A673 (cell line): ENCODE results near the gene VWA1. TPM values are rescaled to one million over a fixed set of nuclear protein-coding genes. Genes with fewer than 3 reads are reported as not detected.
"Not testable (repeated sequence)": the region's sequence is repeated elsewhere in the genome, so short reads cannot be mapped to it uniquely, and the experiment has no call there.

Experiments
- BruUV-seq: library from RNA; stranded (reverse); fragments of 400-500 nt; replicated peaks from 2 replicates; lab custom pipeline; 2021; lab: Mats Ljungman, UMichigan
- CTCF ChIA-PET: fragments of 300-600 bp; sonication (Branson Sonifier 250); formaldehyde crosslinking; loops from one replicate; lab custom pipeline; 2022; ENCODE audit warnings: antibody characterized with exemption; lab: Charles Lee
- POLR2A ChIA-PET: fragments of 300-600 bp; sonication (Branson Sonifier 250); formaldehyde crosslinking; loops from one replicate; lab custom pipeline; 2022; ENCODE audit warnings: antibody characterized with exemption; ENCODE audit not compliant: low non-redundant PET; lab: Charles Lee
- DNase-seq: peaks from one replicate; pipeline ENCODE4 v3.0.0-alpha.2; 2015; ENCODE audit warnings: low spot score
- H3K27ac ChIP-seq: fragments of 200-600 bp; sonication (generic); 2 replicates; pipeline ENCODE4 v1.5.1; 2016; ENCODE audit warnings: mixed run types, low read depth, mild to moderate bottlenecking, mixed read lengths, antibody characterized with exemption, low read length; ENCODE audit not compliant: poor library complexity, severe bottlenecking
- H3K27me3 ChIP-seq: fragments of 200-600 bp; sonication (generic); replicated peaks from 2 replicates; pipeline ENCODE4 v1.6.1; 2017; ENCODE audit warnings: mixed run types, low read depth, mild to moderate bottlenecking, mixed read lengths, antibody characterized with exemption, low read length; ENCODE audit not compliant: insufficient read depth, poor library complexity
- H3K36me3 ChIP-seq: fragments of 200-600 bp; sonication (generic); 2 replicates; pipeline ENCODE4 v1.6.1; 2016; ENCODE audit warnings: mixed run types, mild to moderate bottlenecking, mixed read lengths, antibody characterized with exemption, low read length; ENCODE audit not compliant: insufficient read depth, poor library complexity, severe bottlenecking
- H3K4me1 ChIP-seq: fragments of 200-600 bp; sonication (generic); 2 replicates; pipeline ENCODE4 v1.6.1; 2017; ENCODE audit warnings: mixed run types, mild to moderate bottlenecking, mixed read lengths, antibody characterized with exemption, low read length; ENCODE audit not compliant: insufficient read depth, poor library complexity, severe bottlenecking
- H3K4me3 ChIP-seq: fragments of 200-600 bp; sonication (generic); 2 replicates; pipeline ENCODE4 v1.5.1; 2016; ENCODE audit warnings: low read depth, mixed run types, mild to moderate bottlenecking, mixed read lengths, low read length; ENCODE audit not compliant: poor library complexity, severe bottlenecking
- H3K9me3 ChIP-seq: fragments of 200-600 bp; sonication (generic); 2 replicates; pipeline ENCODE4 v1.6.1; 2016; ENCODE audit warnings: mixed run types, low read depth, mild to moderate bottlenecking, mixed read lengths, antibody characterized with exemption, low read length; ENCODE audit not compliant: poor library complexity, severe bottlenecking
- CTCF ChIP-seq: fragments of 300-800, 200-600 bp; sonication (generic); conservative IDR thresholded peaks from 2 replicates; pipeline ENCODE4 v1.5.1; 2017; ENCODE audit warnings: low read depth, mild to moderate bottlenecking, antibody characterized with exemption, low read length, moderate library complexity, mixed read lengths
- EZH2 ChIP-seq: fragments of 200-600 bp; sonication (generic); IDR thresholded peaks from 2 replicates; pipeline ENCODE4 v1.6.1; 2017; ENCODE audit warnings: borderline replicate concordance, low read depth, mild to moderate bottlenecking, mixed read lengths, antibody characterized with exemption, low read length; ENCODE audit not compliant: poor library complexity, severe bottlenecking
- intact Hi-C: fragments of 100-400 bp; cut with micrococcal nuclease; formaldehyde crosslinking; loops from one replicate; pipeline ENCODE4 v1.10.0; 2022; ENCODE audit not compliant: unreplicated experiment
- total RNA-seq: library from RNA; stranded (reverse); gene quantifications from 2 replicates; pipeline ENCODE4 v1.2.3, GENCODE V29; 2021

The VWA1 gene
- total RNA-seq, 1 experiment from 2014 or later, result 0.92 TPM

- H3K9me3 ChIP-seq, result no peaks in the 10 kb centered on the region
- POLR2A ChIA-PET, result no interaction called here
- DNase-seq, result no peak
- no TSS peak for BruUV-seq
- H3K4me3 ChIP-seq, result no peak within 1 kb of the TSS
- no peak within 1 kb of the TSS for H3K27ac ChIP-seq
- CTCF ChIA-PET, result no interaction called here
- H3K36me3 ChIP-seq, result no peaks in the 10 kb centered on the region
- TF ChIP-seq CTCF (no peak), EZH2 (no peak)
- intact Hi-C loops, result no loop called here
- no peaks in the 10 kb centered on the region for H3K4me1 ChIP-seq
- peaks cover 2% of the 10 kb centered on the region for H3K27me3 ChIP-seq
Measured at GRCh38 chr1:1449099-1449739, 13.7 kb downstream of the VWA1 start, which contains the start of gene ATAD3C. Gene ATAD3C (plus strand): TSS chr1:1449689. CDS start chr1:1450684, 995 bp downstream.

- H3K36me3 ChIP-seq, BruUV-seq, H3K27ac ChIP-seq, H3K4me3 ChIP-seq, DNase-seq, CTCF ChIA-PET, H3K4me1 ChIP-seq, H3K27me3 ChIP-seq, intact Hi-C loops, H3K9me3 ChIP-seq: not testable (repeated sequence)
- POLR2A ChIA-PET, result interaction anchor here (0.6 kb wide), 1 partner anchor 23 kb away, joined by 4 read pairs; no protein-coding TSS in a partner anchor
Measured at GRCh38 chr1:1450616-1451015, 15.1 kb downstream of the VWA1 start.

- intact Hi-C loops, result no loop called here
- ChIA-PET CTCF (no interaction called here), POLR2A (no interaction called here)
- no peak for TF ChIP-seq CTCF
- no peak for TF ChIP-seq EZH2
- Histone ChIP-seq H3K27ac (no peak overlapping the region), H3K9me3 (no peaks in the 10 kb centered on the region), H3K4me3 (no peak overlapping the region), H3K4me1 (no peaks in the 10 kb centered on the region), H3K36me3 (no peaks in the 10 kb centered on the region), H3K27me3 (peaks cover 2% of the 10 kb centered on the region)
- no peak for DNase-seq
- BruUV-seq, result no TSS peak
Measured at GRCh38 chr1:1451696-1452364, 16.3 kb downstream of the VWA1 start.

GRCh38 chr1:1452365-1452739 lies 16.9 kb downstream of the VWA1 start:
- H3K4me1 ChIP-seq, H3K4me3 ChIP-seq, BruUV-seq, intact Hi-C loops, CTCF ChIA-PET, H3K9me3 ChIP-seq, POLR2A ChIA-PET, H3K36me3 ChIP-seq, DNase-seq, H3K27me3 ChIP-seq, H3K27ac ChIP-seq: not testable (repeated sequence)
